HG03060 (cell line): ENCODE data around the gene ZNF318.
A peak's percentile ranks its signal among the peaks of the same experiment; 100 is the strongest.
"Not testable (repeated sequence)": the region's sequence is repeated elsewhere in the genome, so short reads cannot be mapped to it uniquely, and the experiment has no call there.

Source experiments
- ATAC-seq: cut with Tn5 transposase; IDR thresholded peaks from one replicate; pipeline ENCODE4 v1.9.1; 2021; ENCODE audit warnings: low read depth, moderate number of reproducible peaks; ENCODE audit not compliant: unreplicated experiment

ZNF318 gene

DNA sequence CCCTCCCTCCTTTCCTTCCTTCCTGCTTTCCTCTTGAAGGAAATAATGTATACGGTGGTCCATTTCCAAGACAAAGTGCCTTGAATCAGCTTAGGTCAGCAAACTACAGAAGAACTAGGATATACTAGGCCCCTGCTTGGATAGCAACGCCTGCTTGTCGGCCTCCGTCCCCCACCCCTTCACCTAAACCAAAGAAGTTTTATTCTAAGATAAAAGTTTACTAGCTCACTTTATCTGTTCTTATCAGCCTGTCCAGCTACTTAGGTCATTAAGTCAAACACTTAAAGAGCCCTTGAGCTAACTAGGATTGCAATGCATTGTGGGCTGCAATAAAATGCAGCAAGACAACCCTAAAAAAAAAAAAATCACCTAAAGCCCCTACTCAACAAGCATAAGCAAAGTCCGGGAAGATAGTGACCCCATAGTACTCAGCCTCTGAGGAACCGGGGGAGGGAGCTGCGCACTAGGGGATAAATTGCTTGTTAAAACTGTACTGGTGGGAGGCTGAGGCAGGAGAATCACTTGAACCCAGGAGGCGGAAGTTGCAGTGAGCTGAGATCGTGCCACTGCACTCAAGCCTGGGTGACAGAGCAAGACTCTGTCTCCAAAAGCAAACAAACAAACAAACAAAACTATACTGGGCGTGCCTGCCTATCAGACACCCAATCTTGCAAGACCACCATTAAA, 21.4 kb upstream of the ZNF318 start:
- not testable (repeated sequence) for ATAC-seq

DNA sequence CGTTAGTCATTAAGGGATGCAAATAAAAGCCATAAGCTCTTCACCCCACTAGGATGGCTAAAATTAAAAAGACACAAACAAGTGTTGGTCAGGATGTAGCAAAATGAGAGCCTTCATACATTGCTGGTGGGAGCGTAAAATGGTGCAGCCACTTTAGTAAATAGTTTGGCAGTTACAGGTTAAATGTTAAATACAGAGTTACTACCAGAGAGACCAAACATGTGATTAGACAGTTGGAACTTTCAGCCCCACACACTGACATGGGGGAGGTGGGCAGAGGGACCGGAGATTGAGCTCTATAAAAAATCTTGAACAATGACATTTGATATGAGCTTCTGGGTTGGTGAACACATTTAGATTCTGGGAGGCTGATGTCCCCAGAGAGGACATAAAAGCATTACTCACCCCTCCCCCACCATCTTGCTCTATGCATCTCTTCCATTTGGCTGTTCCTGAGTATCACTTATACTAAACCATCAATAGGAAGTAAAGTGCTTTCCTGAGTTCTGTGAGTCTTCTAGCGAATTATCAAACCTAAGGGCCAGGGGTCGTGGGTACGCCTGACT, 20.4 kb upstream of the ZNF318 start:
- ATAC-seq = no peak

DNA sequence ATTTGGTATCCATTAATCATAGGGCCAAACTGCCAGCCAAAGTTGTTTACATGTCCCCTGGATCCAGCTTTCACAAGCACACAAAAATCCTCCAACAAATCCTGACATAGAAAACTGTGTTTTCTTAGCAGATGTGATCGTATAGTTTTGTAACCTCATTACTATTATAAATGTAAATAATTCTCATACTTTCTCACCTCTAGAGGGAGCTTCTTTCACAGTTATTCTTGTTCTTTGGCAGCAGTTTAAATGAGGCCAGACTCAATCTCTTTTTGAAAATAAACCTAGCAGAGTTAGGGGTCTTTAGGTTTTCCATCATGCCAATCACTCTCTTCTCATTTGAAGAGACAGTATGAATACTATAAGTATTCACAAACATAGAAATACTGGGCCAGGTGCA, 17.0 kb upstream of the ZNF318 start:
- ATAC-seq = no peak

DNA sequence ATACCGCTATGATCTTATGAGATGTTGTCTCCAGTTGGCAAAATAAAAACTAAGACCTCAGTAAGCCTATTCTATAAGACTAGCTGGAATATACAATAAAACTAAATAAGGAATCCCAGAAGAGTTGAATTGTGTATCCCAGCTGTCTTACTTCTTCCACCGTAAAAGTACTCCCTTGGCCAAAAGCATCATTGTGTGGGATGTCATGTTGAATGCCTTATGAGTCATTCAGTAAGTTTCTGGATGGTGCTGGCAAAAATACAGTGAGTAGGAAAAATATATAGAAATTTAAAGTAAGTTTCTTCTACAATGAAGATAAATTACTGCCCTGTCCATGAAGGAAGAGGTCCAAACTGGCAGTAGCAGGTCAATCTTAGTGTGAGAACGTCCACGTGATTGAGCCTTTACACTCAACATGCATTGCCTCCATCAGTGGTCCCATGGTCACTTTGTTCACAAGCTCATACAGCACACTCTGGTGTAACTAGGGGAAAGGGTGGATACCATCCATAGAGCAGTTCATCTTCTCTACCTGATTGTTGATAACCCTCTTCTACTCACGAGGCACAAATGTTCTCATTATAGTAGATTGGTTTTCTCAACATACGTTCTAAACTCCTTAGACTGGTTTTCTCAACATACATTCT, 13.7 kb upstream of the ZNF318 start:
- no peak for ATAC-seq

DNA sequence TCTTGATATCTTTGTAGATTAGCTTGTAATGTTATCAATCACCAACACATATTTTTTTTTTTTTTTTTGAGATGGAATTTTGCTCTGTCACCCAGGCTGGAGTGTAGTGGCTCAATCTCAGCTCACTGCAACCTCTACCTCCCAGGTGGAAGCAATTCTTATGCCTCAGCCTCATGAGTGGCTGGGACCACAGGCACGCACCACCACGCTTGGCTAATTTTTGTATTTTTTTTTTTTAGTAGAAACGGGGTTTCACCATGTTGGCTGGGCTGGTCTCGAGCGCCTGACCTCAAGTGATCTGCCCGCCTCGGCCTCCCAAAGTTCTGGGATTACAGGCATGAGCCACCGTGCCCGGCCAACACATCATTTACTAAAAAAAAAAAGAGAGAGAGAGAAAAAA, 11.4 kb upstream of the ZNF318 start:
- not testable (repeated sequence) for ATAC-seq

DNA sequence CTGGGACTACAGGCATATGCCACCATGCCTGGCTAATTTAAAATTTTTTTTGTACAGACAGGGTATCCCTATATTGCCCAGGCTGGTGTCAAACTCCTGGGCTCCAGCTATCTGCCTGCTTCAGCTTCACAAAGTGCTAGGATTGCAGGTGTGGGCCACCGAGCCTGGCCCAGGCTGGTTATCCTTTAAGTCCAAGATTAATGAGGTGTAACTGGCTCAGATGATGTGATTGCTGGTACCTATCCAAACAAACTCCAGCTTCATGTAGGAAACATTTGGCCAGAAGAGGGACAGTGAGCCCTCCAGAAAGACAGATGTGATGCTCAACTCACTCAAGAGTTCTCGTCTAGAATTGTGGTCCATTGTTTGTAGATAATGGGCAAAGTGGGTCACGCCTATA, 9.2 kb upstream of the ZNF318 start:
- no peak for ATAC-seq

DNA sequence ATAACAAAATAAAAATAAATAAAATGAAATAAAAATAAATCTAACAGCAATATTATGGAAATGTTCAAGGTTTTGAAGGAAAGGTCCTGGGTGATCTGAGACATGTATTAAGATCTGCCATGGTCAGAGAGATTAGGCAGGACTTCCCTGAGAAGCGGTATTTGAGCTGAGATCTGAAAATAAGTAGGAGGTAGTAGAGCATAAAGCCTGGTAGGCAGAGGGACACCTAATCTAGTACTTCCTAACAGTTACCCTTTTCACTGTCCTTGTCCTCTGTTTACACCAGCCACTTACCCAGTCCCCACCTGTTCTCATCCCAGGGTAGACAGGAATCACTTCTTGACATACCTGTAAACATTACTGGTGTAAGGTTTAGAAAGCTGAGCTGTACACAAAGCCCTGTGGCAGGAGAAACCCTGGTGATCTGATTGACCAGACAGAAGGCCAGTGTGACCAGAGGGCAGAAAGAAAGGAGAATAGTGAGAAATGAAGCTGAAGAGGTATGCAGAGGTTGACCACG, 8.3 kb upstream of the ZNF318 start:
- no peak for ATAC-seq

DNA sequence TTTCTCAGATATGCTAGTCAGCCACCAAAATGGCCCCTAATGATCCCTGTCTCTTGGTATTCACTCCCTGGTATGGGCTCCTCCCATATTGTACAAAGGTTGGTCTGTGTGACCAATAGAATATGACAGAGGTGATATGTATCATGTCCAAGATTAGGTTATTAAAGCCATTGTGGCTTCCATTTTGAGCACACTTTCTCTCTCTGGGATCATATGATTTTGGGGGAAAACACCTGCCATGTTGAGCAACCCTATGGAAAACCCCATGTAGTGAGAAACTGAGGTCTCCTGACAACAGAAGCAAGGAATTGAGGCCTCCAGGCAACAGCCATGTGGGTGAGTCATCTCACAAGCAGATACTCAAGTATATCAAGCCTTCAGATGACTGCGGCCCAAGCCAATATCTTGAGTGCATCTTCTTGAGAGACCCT, 7.1 kb upstream of the ZNF318 start:
- ATAC-seq = peak; percentile 48

DNA sequence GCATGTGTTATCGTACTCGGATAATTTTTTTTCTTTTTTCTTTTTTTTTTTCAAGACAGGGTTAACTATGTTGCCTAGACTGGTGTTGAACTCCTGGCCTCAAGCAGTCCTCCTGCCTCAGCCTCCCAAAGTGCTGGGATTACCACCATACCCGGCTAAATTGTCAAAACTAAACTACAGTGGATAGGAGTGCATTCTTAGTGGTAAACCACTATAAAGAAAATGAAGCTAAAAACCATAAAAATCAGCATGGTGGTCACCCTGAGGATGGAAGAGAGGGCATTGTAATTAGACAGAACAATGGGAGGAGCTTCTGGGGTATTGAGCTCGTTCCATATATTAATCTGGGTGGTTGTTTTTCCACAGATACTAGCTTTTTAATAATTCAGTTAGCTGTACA, 6.2 kb upstream of the ZNF318 start:
- no peak for ATAC-seq

DNA sequence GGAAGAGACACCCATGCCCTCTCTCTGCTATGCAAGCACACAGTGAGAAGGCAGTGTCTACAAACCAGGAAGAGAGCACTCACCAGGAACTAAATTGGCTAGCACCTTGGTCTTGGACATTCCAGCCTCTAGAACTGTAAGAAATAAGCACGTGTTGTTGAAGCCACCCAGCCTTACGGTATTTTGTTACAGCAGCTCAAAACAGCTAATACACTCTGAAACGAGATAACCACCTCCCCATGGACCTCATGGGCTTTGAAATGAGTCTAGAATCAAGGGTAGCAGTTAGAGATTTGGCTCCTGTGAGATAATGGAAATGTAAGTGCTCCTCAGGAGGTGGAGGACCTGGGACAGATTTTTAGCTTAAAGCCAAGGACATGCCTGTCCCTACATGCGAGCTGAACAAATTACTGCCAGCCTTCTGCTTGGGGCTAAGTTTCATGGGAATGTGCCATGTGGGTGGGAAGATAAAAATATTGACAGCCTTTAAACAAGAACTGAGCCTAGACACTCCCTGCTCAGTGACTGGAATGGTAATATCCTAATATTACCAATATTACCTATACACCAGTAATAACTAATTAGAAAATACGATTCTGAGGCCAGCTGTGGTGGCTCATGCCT, 3.9 kb upstream of the ZNF318 start:
- no peak for ATAC-seq

DNA sequence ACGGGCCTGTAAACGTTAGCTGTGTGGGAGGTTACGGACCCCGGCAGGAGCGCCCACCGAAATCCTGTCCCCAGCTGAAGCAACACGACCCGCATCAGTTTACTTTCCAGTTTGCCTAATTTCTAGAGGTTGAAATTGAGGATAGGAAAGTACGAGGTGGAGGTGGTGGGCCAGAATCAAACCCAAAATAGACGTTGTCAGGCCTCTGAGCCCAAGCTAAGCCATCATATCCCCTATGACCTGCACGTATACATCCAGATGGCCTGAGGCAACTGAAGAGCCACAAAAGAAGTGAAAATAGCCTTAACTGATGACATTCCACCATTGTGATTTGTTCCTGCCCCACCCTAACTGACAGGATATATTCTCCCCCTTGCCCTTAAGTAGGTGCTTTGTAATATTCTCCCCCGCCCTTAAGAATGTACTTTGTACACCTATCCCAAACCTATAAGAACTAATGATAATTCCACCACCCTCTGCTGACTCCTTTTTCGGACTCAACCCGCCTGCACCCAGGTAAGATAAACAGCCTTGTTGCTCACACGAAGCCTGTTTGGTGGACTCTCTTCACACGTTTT, 645 bp upstream of the ZNF318 start:
- ATAC-seq = peak; percentile 8

DNA sequence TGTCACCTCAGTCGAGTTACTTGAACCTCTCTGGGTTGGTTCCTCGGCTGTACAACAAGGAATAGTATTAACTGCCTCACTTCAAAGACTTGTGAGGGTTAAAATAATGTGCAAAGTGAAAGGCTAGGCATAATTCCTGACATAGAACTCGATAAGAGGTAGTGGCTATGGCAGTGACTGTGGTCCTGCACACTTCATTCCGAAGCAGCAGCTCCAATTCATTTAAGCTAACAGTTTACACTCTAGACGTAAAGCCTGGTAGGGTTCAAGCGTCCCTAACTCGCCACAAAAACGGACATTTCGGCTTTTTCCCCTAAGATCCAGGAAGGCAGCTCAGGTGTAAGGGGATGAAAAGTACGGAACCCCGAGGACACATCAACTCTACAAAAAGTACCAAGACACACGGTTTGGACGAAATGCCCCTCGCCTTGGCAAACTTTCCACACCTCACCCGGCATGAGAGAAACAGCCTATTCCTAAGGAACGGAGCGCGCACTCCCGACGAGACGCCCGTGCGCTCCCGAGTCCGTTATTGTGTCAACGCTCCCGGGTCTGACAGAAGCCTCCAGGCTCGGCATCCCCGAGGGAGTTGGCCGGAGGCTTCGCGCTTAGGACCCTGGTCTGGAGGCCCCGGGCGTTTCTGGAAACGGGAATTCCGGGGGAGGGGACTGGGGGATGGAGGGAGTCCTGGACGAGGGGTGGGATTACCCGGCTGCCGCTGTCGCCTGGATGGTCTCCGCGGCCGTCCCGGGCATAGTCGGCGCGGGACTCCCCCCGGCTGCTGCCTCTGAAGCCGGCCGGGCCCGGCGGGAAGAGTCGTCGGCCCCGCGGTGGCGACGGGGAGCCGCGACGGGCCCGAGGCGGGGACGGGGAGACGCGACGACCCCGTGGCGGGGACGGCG, 937 bp downstream of the ZNF318 start:
- no peak for ATAC-seq

DNA sequence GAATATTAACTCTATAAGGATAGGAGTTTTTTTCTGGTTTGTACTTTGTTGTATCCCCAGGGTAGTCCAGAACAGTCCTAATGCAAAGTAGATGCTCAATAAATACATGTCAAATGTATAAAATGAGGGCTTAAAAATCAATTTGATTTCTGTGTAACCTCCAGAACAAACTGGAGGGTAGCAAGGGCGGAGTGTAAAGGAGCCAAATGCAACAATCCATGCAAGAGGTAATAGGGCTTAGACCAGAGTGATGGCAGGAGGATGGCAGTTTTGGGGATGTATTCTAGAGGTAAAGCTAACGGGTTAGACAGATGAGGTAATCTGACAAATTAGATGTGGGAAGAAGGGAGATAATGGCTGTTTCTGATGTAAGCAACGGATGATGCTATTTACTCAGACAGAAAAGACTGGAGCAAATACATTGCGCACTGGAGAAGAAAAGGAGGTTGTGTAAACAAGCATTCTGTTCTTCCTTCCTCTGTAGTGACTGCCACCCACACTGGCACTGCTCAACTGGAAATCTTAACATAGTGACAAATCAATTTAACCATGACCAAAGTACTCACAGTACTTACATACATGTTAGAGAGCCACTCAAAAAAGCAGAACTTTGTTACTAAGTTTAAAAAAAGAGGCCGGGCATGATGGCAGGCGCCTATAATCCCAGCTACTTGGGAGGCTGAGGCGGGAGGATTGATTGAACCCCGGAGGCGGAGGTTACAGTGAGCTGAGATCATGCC, 2.0 kb downstream of the ZNF318 start:
- ATAC-seq = no peak

DNA sequence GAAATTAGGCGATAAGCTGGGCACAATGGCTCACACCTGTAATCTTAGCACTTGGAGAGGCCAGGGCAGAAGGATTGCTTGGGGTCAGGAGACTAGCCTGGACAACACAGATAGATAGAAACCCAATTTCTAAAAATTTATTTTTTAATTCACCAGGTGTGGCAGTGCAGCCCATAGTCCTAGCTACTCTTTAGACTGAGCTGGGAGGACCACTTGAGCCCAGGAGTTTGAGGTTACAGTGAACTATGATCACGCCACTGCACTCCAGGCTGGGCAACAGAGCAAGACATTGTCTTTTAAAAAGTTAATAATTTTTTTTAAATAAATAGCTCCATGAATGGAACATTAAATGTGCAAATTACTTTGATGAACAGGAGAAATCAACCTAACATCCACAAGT, 8.2 kb downstream of the ZNF318 start:
- ATAC-seq = no peak

DNA sequence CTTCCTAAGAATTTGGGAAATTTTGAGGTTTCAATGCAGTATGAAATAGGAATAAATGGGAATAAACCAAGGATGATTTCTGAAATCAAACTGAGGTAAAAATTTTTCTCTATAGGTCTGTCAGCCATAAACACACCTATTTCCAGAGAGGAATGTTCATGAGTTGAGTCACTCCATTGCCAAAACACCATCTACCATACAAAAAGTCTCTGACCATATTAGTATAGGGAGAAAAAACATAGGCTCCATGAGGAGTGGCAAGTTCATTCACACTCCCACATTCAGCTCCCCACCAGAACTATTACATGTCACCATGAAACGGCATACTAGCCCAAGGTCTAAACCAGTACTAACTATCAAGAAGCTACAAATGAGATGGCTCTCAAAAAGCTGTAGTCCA, 9.6 kb downstream of the ZNF318 start:
- no peak for ATAC-seq

DNA sequence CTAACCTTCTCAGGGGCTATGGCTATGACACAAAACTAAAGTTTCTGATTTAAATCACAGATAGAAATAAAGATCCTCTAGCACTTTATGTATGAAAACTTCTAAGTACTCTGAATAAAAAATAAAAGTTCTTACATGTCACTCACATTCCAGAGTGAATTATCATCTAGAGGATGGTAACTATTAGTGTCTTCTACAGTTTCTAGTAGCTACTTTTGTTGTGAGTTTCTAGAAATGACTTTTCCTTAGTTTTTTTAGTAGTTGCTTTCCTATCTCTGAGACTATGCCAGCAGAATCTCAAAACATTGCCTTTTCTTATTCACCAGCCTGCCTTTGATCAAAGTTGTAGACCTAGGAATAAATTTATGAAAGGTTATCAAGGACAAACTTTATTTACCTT, 10.1 kb downstream of the ZNF318 start:
- ATAC-seq = no peak

DNA sequence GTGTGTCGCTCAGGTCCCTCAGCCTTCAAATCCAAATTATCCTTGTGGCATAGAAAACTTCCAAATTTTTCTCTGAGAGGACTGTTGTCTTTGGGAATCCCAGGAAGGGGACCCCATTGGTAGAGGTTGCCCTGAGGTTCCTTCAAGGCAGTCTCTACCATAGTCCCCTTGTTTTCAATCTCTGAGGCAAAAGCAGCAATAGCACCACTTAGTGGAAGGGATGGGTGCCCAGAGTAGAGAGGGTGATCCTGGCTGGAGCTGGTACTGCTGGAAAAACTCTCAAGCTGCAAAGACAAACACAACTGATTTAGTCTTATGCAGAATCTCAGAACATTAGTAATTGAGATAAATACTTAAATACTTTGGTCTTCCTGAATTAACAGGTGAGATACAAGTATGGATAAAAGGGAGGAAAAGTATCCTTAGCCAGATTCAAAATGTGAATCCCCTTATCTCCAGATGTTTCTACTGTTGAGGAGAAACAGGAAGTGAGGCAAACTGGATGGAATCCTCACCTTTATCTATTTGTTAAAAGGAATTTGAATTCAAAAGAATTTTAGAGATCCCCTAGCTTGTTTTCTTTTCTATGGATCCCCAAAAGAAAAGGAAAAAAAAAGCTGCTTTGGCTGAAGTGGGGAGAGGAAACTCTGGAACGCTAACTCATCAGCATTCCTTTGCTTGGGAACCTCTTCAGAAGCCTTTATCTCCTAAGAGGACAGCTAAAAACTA, 13.4 kb downstream of the ZNF318 start:
- no peak for ATAC-seq

DNA sequence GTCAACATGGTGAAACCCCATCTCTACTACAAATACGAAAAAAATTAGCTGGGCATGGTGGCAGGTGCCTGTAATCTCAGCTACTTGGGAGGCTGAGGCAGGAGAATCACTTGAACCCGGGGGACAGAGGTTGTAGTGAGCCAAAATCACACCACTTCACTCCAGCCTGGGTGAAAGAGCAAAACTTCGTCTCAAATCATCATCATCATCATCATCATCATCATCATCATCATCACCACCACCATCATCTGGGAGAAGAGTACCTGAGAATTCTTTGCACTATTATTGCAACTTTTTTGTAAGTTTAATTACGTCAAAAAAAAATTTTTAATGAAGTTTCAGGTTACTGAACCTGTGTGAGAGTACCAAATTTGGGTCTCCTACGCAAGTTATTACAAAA, 17.5 kb downstream of the ZNF318 start:
- ATAC-seq = not testable (repeated sequence)

DNA sequence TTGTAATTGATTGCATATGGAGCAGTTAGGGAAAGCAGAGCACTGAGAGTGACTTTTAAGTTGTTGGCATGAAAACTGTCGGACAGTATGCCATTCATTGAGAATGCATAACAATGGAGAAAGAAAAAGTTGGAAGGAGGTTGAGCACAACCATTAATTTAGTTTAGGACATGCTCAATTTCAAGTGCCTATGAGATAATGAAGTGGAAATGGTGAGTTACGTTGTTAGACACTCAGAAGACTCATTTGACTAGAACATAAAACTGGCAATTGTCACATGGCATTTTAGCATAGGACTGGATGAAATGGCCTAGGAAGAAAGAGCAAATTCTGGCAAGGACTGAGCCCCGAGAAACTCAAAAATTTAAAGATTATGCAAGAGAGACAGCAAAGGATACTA, 22.0 kb downstream of the ZNF318 start:
- ATAC-seq = no peak
